ENCODE measurements around the gene TMSB10.

GRCh38 chr2:84923009-84923408 lies 17.6 kb downstream of the TMSB10 start:
- no peak for TF ChIP-seq CTCF (conservative IDR thresholded peaks at IDR 0.05)
- TF ChIP-seq ZFX (IDR thresholded peaks at IDR 0.05), result no peak
